GM19438 (cell line): ENCODE results near the gene CRYBG1.

Experiments used
- ATAC-seq: cut with Tn5 transposase; IDR thresholded peaks from one replicate; pipeline ENCODE4 v1.9.1; 2021; ENCODE audit warnings: low read depth; ENCODE audit not compliant: unreplicated experiment

The CRYBG1 gene

GRCh38 chr6:106360410-106360988 is at the start of gene CRYBG1:
Gene CRYBG1, plus strand, starts transcription at chr6:106360717. Its CDS starts 192 bp downstream, at chr6:106360909.
- peak; percentile 77 for ATAC-seq

- ATAC-seq, result no peak
Measured at GRCh38 chr6:106315765-106316374, 44.6 kb upstream of the CRYBG1 start.

- no peak for ATAC-seq
Measured at GRCh38 chr6:106316375-106316766, 44.1 kb upstream of the CRYBG1 start.

- no peak for ATAC-seq
Measured at GRCh38 chr6:106318061-106318460, 42.5 kb upstream of the CRYBG1 start.

GRCh38 chr6:106318851-106319250 is 41.7 kb upstream of the CRYBG1 start:
- no peak for ATAC-seq

- ATAC-seq, result no peak
Measured at GRCh38 chr6:106321940-106322339, 38.6 kb upstream of the CRYBG1 start.

GRCh38 chr6:106324726-106325335 is 35.7 kb upstream of the CRYBG1 start:
- ATAC-seq, result no peak

GRCh38 chr6:106325336-106326178 is 35.0 kb upstream of the CRYBG1 start, which contains the start of gene ATG5:
Gene ATG5, minus strand, starts transcription at chr6:106325760. Its CDS starts 9,552 bp downstream, at chr6:106316208.
- ATAC-seq, result peak; percentile 96

- ATAC-seq, result no peak
Measured at GRCh38 chr6:106334646-106335448, 25.7 kb upstream of the CRYBG1 start.

GRCh38 chr6:106339334-106340029 is 21.0 kb upstream of the CRYBG1 start:
- peak; percentile 58 for ATAC-seq

- no peak for ATAC-seq
Measured at GRCh38 chr6:106347219-106347618, 13.3 kb upstream of the CRYBG1 start.

GRCh38 chr6:106356378-106356777 is 4.1 kb upstream of the CRYBG1 start:
- ATAC-seq, result no peak

- ATAC-seq, result no peak
Measured at GRCh38 chr6:106359959-106360409, 533 bp upstream of the CRYBG1 start.

- ATAC-seq, result peak; percentile 47
Measured at GRCh38 chr6:106360989-106361430, 493 bp downstream of the CRYBG1 start.

GRCh38 chr6:106363401-106364138 is 3.1 kb downstream of the CRYBG1 start:
- no peak for ATAC-seq

- ATAC-seq, result no peak
Measured at GRCh38 chr6:106369739-106370138, 9.2 kb downstream of the CRYBG1 start.

- no peak for ATAC-seq
Measured at GRCh38 chr6:106370639-106371038, 10.1 kb downstream of the CRYBG1 start.

GRCh38 chr6:106372838-106373501 is 12.5 kb downstream of the CRYBG1 start:
- no peak for ATAC-seq
